Right atrium auricular region (tissue), 2 donors: ENCODE results near the gene IFRD1. TPM values are rescaled to one million over a fixed set of nuclear protein-coding genes. Genes with fewer than 3 reads are reported as not detected.
"Not testable (repeated sequence)": the region's sequence is repeated elsewhere in the genome, so short reads cannot be mapped to it uniquely, and the experiment has no call there.

Experiments
- DNase-seq: peaks from one replicate; pipeline ENCODE4 v3.0.0-alpha.2; 2019; ENCODE audit warnings: low spot score
- H3K27ac ChIP-seq, 2 donors: fragments of 200-600 bp; sonication (generic); 1 replicate in 1 of 2; 2 replicates in 1 of 2; pipeline ENCODE4 v1.5.1; 2016 to 2019
- H3K27me3 ChIP-seq, 2 donors: fragments of 200-600 bp; sonication (generic); one replicate each; pipeline versions ENCODE4 v1.5.1 to v1.6.0; 2017 to 2019
- H3K36me3 ChIP-seq: fragments of 200-600 bp; sonication (generic); one replicate; pipeline ENCODE4 v1.5.1; 2016
- H3K4me1 ChIP-seq, 2 donors: fragments of 200-600 bp; sonication (generic); one replicate each; pipeline versions ENCODE4 v1.5.1 to v1.6.0; 2017 to 2019
- H3K4me3 ChIP-seq, 2 donors: fragments of 200-600 bp; sonication (generic); 1 replicate in 1 of 2; 2 replicates in 1 of 2; pipeline ENCODE4 v1.5.1; 2017 to 2019; ENCODE audit warnings: mild to moderate bottlenecking in 1 of 2, moderate library complexity in 1 of 2
- H3K9me3 ChIP-seq, 2 donors: fragments of 200-600 bp; sonication (generic); one replicate each; pipeline ENCODE4 v1.5.1; 2019
- total RNA-seq, 2 donors: library from RNA; depleted of rRNA; stranded (reverse); fragments of >200 nt; gene quantifications; one replicate each; pipeline ENCODE4 v1.1.0, GENCODE V29; 2016
- TF ChIP-seq, protein P1 (sequence below), 2 donors: fragments of 200-600 bp; sonication (generic); IDR thresholded peaks; one replicate each; pipeline ENCODE4 v1.5.1; 2019; ENCODE audit warnings: antibody characterized with exemption in 2 of 2

IFRD1 gene
- total RNA-seq, 2 donors from 2014 or later: 11.2 to 25.5 TPM

DNA sequence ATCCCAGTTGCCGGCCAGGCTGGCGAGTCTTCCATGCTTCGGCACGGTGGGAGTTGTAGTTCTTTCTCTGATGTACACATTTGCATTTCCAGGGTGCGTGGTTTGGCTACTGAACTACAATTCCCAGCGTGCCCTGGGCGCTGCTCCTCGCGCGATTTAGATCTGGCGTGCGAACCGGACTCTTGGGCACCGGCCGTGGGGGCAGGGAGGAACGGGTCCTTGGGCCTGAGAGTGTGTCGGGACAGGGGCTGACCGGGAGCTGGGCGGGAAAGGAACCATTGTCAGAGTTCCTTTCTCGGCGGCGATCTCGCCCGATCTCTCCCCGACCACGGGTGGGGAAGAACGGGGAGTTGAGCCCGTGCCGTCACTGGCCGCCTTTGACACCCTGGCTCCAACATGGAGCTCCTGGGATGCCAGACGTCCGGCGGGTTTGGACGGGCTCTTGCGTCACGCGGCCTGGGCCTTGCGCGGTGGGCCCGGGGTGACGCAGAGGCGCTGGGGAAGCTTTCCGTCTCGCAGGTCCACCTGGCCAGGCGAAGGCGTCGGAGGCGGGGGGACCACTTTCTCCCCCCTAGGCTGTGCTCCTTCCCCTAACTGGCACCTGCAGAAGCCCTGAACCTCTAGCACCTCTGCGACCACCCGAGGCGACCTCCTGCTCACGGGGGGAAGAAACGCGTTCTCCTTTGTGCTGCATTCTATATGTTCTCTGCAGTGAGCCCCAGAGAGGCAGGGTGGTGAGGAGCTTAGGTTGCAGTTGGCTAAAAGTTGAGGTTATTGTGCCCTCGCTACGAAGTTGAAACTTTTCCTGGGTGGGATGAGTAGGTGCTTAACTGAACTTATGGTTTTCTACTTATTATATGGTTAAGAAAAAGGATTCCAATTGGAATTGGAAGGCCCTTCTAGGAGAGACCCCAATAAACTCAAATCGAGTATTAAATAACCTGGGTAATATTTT lies 824 bp downstream of the IFRD1 start:
- peaks cover 0 to 41% of the 10 kb centered on the region in 2 donors for H3K4me1 ChIP-seq
- no peaks in the 10 kb centered on the region for H3K9me3 ChIP-seq
- DNase-seq: peak; percentile 96
- peaks cover 6% of the 10 kb centered on the region for H3K36me3 ChIP-seq
- TF ChIP-seq, protein P1, sequence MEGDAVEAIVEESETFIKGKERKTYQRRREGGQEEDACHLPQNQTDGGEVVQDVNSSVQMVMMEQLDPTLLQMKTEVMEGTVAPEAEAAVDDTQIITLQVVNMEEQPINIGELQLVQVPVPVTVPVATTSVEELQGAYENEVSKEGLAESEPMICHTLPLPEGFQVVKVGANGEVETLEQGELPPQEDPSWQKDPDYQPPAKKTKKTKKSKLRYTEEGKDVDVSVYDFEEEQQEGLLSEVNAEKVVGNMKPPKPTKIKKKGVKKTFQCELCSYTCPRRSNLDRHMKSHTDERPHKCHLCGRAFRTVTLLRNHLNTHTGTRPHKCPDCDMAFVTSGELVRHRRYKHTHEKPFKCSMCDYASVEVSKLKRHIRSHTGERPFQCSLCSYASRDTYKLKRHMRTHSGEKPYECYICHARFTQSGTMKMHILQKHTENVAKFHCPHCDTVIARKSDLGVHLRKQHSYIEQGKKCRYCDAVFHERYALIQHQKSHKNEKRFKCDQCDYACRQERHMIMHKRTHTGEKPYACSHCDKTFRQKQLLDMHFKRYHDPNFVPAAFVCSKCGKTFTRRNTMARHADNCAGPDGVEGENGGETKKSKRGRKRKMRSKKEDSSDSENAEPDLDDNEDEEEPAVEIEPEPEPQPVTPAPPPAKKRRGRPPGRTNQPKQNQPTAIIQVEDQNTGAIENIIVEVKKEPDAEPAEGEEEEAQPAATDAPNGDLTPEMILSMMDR (IDR thresholded peaks at IDR 0.05): no peak
- H3K4me3 ChIP-seq: peak overlapping the region; percentile 84 to 100
- H3K27me3 ChIP-seq: no peaks in the 10 kb centered on the region
- peak overlapping the region; percentile 99 to 100 for H3K27ac ChIP-seq

DNA sequence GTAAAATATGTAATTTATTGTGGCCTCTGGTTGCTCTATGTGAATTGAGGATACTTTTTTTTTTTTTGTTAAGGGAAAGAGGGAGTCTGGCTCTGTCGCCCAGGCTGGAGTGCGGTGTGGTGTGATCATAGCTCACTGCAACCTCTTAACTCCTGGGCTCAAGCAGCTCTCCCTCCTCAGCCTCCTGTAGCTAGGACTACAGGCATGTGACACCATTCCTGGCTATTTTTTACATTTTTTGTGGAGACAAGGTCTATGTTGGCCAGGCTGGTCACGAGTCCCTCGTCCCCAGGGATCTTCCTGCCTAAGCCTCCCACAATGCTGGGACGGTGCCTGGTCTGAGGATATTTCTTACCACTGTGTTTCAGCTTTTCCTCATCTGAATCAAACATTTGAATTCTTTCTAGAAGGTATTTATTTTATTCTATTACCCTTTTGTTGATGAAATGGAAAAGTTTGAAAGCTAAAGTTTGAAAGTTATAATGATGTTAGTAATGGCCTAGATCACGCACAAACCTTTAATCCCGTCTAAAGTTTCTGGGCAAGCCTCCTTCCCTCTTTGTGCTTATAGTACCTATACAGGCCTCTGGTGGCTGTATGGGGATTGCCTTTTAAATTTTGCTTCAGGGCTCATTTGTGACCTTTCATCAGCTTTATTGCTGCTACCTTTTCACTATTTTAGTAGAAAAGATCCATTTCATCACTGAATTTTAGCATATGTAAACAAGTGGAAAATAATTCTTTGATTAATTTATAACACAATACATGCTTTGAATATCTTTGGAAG lies 2.0 kb downstream of the IFRD1 start:
- Histone ChIP-seq H3K27ac (peak overlapping the region; percentile 99 to 100), H3K36me3 (peaks cover 19% of the 10 kb centered on the region), H3K4me1 (peaks cover 0 to 41% of the 10 kb centered on the region in 2 donors), H3K9me3 (no peaks in the 10 kb centered on the region), H3K4me3 (peak overlapping the region; percentile 84 to 100), H3K27me3 (no peaks in the 10 kb centered on the region)
- TF ChIP-seq, protein P1 (IDR thresholded peaks at IDR 0.05): no peak
- DNase-seq: peak; percentile 73

DNA sequence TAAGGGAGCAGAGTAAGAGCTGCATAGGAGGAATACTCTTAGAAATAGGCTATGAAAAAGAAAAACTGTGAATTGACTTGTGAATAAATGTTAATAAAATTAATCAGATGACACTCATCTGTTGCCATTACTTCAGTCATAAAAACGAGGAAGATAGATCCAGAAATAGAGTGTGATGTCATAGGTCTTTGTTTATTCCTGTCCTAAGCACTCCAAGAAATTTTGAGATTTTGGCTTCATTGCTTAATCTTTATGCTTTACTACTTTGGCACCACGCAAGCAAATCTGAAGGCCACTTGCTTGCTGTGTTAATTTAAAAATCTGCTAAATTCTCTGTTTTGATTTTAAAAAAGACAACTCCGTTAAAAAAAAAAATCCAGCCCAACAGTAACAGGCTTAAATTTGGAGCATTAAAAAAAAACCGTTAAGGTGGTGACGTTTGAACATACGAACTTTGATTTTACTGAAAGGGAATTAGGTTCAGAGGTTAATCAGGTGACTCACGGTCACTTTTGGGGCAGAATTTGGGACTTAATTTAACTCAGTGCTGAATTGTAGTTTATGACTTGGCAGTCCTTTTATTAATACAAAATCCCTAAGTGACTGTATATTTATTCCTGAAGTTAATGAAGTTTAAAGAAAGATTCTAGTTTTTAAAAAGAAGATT lies 3.4 kb downstream of the IFRD1 start:
- Histone ChIP-seq H3K4me3 (peak overlapping the region; percentile 15 to 84), H3K27ac (peak overlapping the region; percentile 99 to 100), H3K27me3 (no peaks in the 10 kb centered on the region), H3K9me3 (no peaks in the 10 kb centered on the region), H3K4me1 (peaks cover 0 to 41% of the 10 kb centered on the region in 2 donors), H3K36me3 (peaks cover 29% of the 10 kb centered on the region)
- TF ChIP-seq, protein P1 (IDR thresholded peaks at IDR 0.05): no peak
- no peak for DNase-seq

DNA sequence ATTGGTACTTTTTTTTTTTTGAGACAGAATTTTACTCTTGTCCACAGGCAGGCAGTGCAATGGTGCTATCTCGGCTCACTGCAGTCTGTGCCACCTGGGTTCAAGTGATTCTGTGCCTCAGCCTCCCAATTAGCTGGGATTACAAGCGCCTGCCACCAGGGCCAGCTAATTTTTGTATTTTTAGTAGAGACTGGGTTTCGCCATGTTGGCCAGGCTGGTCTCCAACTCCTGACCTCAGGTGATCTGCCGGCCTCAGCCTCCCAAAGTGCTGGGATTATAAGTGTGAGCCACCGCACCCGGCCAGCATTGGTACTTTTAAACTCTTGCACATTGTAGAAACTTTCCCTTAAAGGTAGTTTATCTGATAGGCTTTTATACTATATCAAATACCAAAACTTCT lies 3.9 kb downstream of the IFRD1 start:
- Histone ChIP-seq H3K4me1 (peaks cover 0 to 39% of the 10 kb centered on the region in 2 donors), H3K27ac (peak overlapping the region; percentile 99 to 100), H3K36me3 (peaks cover 34% of the 10 kb centered on the region)
- DNase-seq, H3K27me3 ChIP-seq, H3K4me3 ChIP-seq, H3K9me3 ChIP-seq: not testable (repeated sequence)
- TF ChIP-seq, protein P1 (IDR thresholded peaks at IDR 0.05): peak in 1 of 2 donors; percentile 9

DNA sequence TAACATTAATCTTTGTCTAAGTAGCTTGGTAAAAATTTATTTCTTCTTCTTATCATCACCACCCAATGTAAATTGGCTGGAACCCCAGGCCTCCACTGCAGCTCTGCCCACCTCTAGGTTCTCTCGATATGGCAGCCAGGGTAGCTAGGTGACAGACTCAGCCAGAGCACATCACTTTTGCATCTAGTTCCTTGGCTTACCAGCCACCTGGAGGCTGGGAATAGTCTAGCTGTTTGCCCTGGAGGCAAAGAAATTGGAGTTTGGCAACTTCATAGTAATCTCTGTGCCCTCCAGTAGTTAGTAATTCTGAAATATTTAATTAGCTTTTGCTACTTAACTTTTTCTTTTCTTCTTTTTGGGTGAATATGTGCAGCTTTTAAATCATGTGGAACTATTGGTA lies 9.4 kb downstream of the IFRD1 start:
- Histone ChIP-seq H3K4me1 (peaks cover 0 to 18% of the 10 kb centered on the region in 2 donors), H3K4me3 (no peak overlapping the region), H3K36me3 (peaks cover 86% of the 10 kb centered on the region), H3K9me3 (no peaks in the 10 kb centered on the region), H3K27me3 (no peaks in the 10 kb centered on the region), H3K27ac (no peak overlapping the region)
- DNase-seq: no peak
- TF ChIP-seq, protein P1 (IDR thresholded peaks at IDR 0.05): no peak
